Measurements from ENCODE around the gene NR5A1. TPM values are rescaled to one million over a fixed set of nuclear protein-coding genes. Genes with fewer than 3 reads are reported as not detected.

Gene NR5A1
- total RNA-seq, 1 donor from 2014 or later, result 1.2 TPM

DNA sequence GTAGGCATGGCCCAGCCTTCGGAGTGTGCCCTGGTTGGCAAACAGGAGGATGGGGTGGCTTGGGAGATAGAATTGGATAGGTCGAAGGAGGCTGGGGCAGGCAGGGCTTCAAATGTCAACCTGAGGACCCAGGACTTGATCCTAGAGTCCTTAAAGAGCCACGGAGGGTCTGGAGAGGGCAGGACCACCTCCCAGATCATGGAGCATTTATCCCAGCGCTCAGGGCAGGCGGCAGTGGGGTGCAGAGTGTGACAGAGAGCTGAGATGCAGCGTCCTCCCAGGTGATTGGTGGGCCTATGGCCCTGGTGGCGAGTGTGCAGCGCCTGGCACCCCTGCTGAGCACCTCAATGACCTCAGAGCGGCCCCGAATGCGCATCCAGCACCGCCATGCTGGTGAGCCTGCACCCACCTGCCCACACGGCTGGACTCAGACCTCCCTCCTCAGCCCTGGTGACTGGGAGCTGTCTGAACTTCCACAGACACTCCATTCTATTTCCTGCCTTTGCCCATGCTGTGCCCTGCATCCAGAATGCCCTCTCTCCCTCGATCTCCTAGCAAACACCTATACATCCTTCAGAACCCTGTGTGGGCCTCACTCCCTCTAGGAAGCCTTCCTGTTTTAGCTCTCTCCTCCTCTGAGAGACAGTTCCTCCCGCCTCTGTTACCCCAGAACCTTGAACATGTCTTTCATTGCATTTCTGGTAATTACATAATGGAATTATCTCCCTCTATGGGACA is 50.7 kb downstream of the NR5A1 start:
- intact Hi-C loops (cut with DNase I), result no loop called here
- Histone ChIP-seq H3K27ac (no peak overlapping the region), H3K4me1 (peaks cover 6% of the 10 kb centered on the region), H3K9me3 (no peaks in the 10 kb centered on the region), H3K4me3 (no peak overlapping the region), H3K27me3 (no peaks in the 10 kb centered on the region), H3K36me3 (no peaks in the 10 kb centered on the region)
- no peak for DNase-seq (ENCODE audit: extremely low spot score in 2 of 2)
- TF ChIP-seq POLR2A (IDR thresholded peaks at IDR 0.05), result no peak
- no peak for TF ChIP-seq POLR2AphosphoS5 (IDR thresholded peaks at IDR 0.05; ENCODE audit: insufficient read depth in 1 of 2, low read depth in 1 of 2)
- TF ChIP-seq CTCF (IDR thresholded peaks at IDR 0.05), result no peak

GRCh38 chr9:124455820-124456219 is 51.4 kb downstream of the NR5A1 start:
- no peak for TF ChIP-seq POLR2A (IDR thresholded peaks at IDR 0.05)
- no peak for TF ChIP-seq POLR2AphosphoS5 (IDR thresholded peaks at IDR 0.05; ENCODE audit: insufficient read depth in 1 of 2, low read depth in 1 of 2)
- no peak for TF ChIP-seq CTCF (IDR thresholded peaks at IDR 0.05)
- no peaks in the 10 kb centered on the region for H3K27me3 ChIP-seq

DNA sequence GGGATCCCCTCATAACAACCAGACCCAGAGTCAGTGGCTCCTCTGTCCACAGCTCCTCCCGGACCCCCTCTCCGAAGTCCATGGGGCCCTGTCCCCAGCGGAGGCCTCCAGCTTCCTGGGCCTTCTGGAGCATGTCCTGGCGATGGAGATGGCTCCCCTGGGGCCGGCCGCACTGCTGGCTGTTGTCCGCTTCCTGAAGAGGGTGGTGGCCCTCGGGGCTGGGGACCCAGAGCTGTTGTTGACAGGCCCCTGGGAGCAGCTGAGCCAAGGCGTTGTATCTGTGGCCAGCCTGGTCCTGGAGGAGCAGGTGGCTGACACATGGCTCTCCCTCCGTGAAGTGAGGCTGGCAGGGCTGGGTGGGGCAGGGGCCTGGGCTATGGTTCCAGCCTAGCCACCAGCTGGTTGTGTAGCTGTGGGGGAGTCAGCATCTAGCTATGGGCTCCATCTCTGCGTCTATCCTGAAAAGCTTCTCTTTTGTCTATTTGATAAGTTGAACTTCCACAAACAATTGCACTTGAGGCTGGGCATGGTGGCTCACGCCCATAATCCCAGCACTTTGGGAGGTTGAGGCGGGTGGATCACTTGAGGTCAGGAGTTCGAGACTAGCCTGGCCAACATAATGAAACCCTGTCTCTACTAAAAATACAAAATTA is 52.3 kb downstream of the NR5A1 start:
- no peak for DNase-seq (ENCODE audit: extremely low spot score in 2 of 2)
- intact Hi-C loops (cut with DNase I), result no loop called here
- H3K36me3 ChIP-seq, result no peaks in the 10 kb centered on the region
- H3K4me3 ChIP-seq, result no peak overlapping the region
- peaks cover 18% of the 10 kb centered on the region for H3K4me1 ChIP-seq
- H3K27me3 ChIP-seq, result no peaks in the 10 kb centered on the region
- TF ChIP-seq CTCF (IDR thresholded peaks at IDR 0.05), result no peak
- no peak for TF ChIP-seq POLR2A (IDR thresholded peaks at IDR 0.05)
- TF ChIP-seq POLR2AphosphoS5 (IDR thresholded peaks at IDR 0.05; ENCODE audit: insufficient read depth in 1 of 2, low read depth in 1 of 2), result no peak
- no peaks in the 10 kb centered on the region for H3K9me3 ChIP-seq
- no peak overlapping the region for H3K27ac ChIP-seq

More at GRCh38 chr9:124455820-124456219, 51.4 kb downstream of the NR5A1 start:
- intact Hi-C loops (cut with DNase I), result no loop called here
- no peak overlapping the region for H3K27ac ChIP-seq
- no peak overlapping the region for H3K4me3 ChIP-seq
- no peaks in the 10 kb centered on the region for H3K9me3 ChIP-seq
- H3K36me3 ChIP-seq, result no peaks in the 10 kb centered on the region
- DNase-seq (ENCODE audit: extremely low spot score in 2 of 2), result no peak
- H3K4me1 ChIP-seq, result peaks cover 9% of the 10 kb centered on the region

DNA sequence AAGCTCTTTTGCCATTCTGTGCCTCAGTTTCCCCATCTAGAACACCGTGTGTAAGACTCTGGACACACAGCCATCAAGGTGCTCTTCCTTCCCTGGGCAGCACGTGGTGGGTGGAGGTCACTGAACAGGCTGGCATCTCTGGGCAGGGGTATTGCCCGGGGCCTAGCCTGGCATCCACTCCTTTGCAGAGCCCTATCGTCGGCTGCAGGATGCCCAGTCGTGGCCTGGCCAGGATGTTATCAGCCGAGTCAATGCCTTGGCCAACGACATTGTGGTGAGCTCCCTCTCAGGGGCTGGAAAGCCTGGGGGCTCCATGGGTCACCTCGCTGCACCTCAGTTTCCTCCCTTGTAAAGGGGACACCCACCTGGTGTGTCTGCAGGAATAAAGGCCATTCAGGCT is 52.9 kb downstream of the NR5A1 start:
- Histone ChIP-seq H3K36me3 (no peaks in the 10 kb centered on the region), H3K4me1 (peaks cover 18% of the 10 kb centered on the region), H3K4me3 (no peak overlapping the region), H3K9me3 (no peaks in the 10 kb centered on the region), H3K27me3 (no peaks in the 10 kb centered on the region), H3K27ac (no peak overlapping the region)
- no peak for DNase-seq (ENCODE audit: extremely low spot score in 2 of 2)
- intact Hi-C loops (cut with DNase I), result no loop called here
- TF ChIP-seq POLR2AphosphoS5 (IDR thresholded peaks at IDR 0.05; ENCODE audit: insufficient read depth in 1 of 2, low read depth in 1 of 2), result no peak
- no peak for TF ChIP-seq POLR2A (IDR thresholded peaks at IDR 0.05)
- no peak for TF ChIP-seq CTCF (IDR thresholded peaks at IDR 0.05)

Measured in vagina (tissue), 2 donors.